ENCODE measurements around the gene CDKN2C.
"Not testable (repeated sequence)": the region's sequence is repeated elsewhere in the genome, so short reads cannot be mapped to it uniquely, and the experiment has no call there.

- not testable (repeated sequence) for TF ChIP-seq CTCF (IDR thresholded peaks at IDR 0.05); NR2C2 (CRISPR knock-in tag; IDR thresholded peaks at IDR 0.05); CDX4 (CRISPR knock-in tag; IDR thresholded peaks at IDR 0.05; ENCODE audit: borderline replicate concordance); FOXP1 (CRISPR knock-in tag; IDR thresholded peaks at IDR 0.05; ENCODE audit: borderline replicate concordance); ESRRA (CRISPR knock-in tag; IDR thresholded peaks at IDR 0.05; ENCODE audit: borderline replicate concordance); USF1 (CRISPR knock-in tag; IDR thresholded peaks at IDR 0.05); USF2 (CRISPR knock-in tag; IDR thresholded peaks at IDR 0.05); RORB (CRISPR knock-in tag; IDR thresholded peaks at IDR 0.05); ZBTB21 (CRISPR knock-in tag; IDR thresholded peaks at IDR 0.05; ENCODE audit: borderline replicate concordance); TEAD4 (CRISPR knock-in tag; IDR thresholded peaks at IDR 0.05); SMAD3 (CRISPR knock-in tag; IDR thresholded peaks at IDR 0.05; ENCODE audit: borderline replicate concordance); SP1 (CRISPR knock-in tag; conservative IDR thresholded peaks at IDR 0.05); ZNF416 (CRISPR knock-in tag; IDR thresholded peaks at IDR 0.05)
These were observed 29.3 kb downstream of the CDKN2C start for GRCh38 chr1:50999375-50999774.
